OCI-LY7 (cell line): ENCODE results near the gene TRIM13. TPM values are rescaled to one million over a fixed set of nuclear protein-coding genes. Genes with fewer than 3 reads are reported as not detected.
"Not testable (repeated sequence)": the region's sequence is repeated elsewhere in the genome, so short reads cannot be mapped to it uniquely, and the experiment has no call there.

Experiments used
- BruUV-seq: library from RNA; stranded (reverse); fragments of 400-500 nt; replicated peaks from 2 replicates; lab custom pipeline; 2021; lab: Mats Ljungman, UMichigan
- CTCF ChIA-PET: fragments of 300-600 bp; sonication (Branson Sonifier 250); formaldehyde crosslinking; loops from one replicate; lab custom pipeline; 2022; ENCODE audit warnings: antibody characterized with exemption; ENCODE audit not compliant: unreplicated experiment; lab: Charles Lee
- POLR2A ChIA-PET: fragments of 300-600 bp; sonication (Branson Sonifier 250); formaldehyde crosslinking; loops from one replicate; lab custom pipeline; 2022; ENCODE audit warnings: antibody characterized with exemption; lab: Charles Lee
- DNase-seq: peaks from one replicate; pipeline ENCODE4 v3.0.0-alpha.2; 2015; ENCODE audit warnings: low spot score
- H2AFZ ChIP-seq: fragments of 200-600 bp; sonication (generic), shearing (Covaris generic); 2 replicates; pipeline ENCODE4 v1.6.1; 2014; ENCODE audit warnings: mild to moderate bottlenecking, antibody characterized with exemption, low read length, moderate library complexity
- H3K27ac ChIP-seq: fragments of 200-600 bp; sonication (generic); 2 replicates; pipeline ENCODE4 v1.5.1; 2014; ENCODE audit warnings: mixed run types, low read depth, mild to moderate bottlenecking, moderate library complexity, low read length, inconsistent platforms; ENCODE audit not compliant: poor library complexity, severe bottlenecking
- H3K36me3 ChIP-seq: fragments of 200-600 bp; sonication (generic); 2 replicates; pipeline ENCODE4 v1.6.1; 2014; ENCODE audit warnings: mild to moderate bottlenecking, antibody characterized with exemption, low read length, moderate library complexity, mixed read lengths; ENCODE audit not compliant: insufficient read depth
- H3K4me1 ChIP-seq: fragments of 200-600 bp; sonication (generic); 2 replicates; pipeline ENCODE4 v1.5.1; 2014; ENCODE audit warnings: mild to moderate bottlenecking, low read length; ENCODE audit not compliant: insufficient read depth, poor library complexity, severe bottlenecking
- H3K4me2 ChIP-seq: fragments of 200-600 bp; sonication (generic); 2 replicates; pipeline ENCODE4 v1.6.1; 2014; ENCODE audit warnings: mild to moderate bottlenecking, low read length
- H3K4me3 ChIP-seq: fragments of 200-600 bp; sonication (generic); 2 replicates; pipeline ENCODE4 v1.5.1; 2014; ENCODE audit warnings: mild to moderate bottlenecking, low read depth, low read length; ENCODE audit not compliant: poor library complexity, severe bottlenecking
- H3K79me2 ChIP-seq: fragments of 200-600 bp; sonication (generic); 2 replicates; pipeline ENCODE4 v1.6.1; 2016; ENCODE audit warnings: low read depth, mild to moderate bottlenecking, low read length, moderate library complexity, mixed read lengths; ENCODE audit not compliant: insufficient read depth
- H3K9me2 ChIP-seq: fragments of 200-600 bp; sonication (generic); 2 replicates; pipeline ENCODE4 v1.6.1; 2016; ENCODE audit warnings: mild to moderate bottlenecking, low read length, mixed read lengths; ENCODE audit not compliant: insufficient read depth
- H3K9me3 ChIP-seq: fragments of 200-600 bp; sonication (generic); 2 replicates; pipeline ENCODE4 v1.6.1; 2014; ENCODE audit warnings: mild to moderate bottlenecking, mixed run types, low read length, mixed read lengths
- H4K20me1 ChIP-seq: fragments of 200-600 bp; sonication (generic); 2 replicates; pipeline ENCODE4 v1.6.1; 2014; ENCODE audit warnings: mild to moderate bottlenecking, antibody characterized with exemption, low read length, moderate library complexity, mixed read lengths; ENCODE audit not compliant: insufficient read depth
- EZH2phosphoT487 ChIP-seq: fragments of 200-600 bp; sonication (generic); IDR thresholded peaks from 2 replicates; pipeline ENCODE4 v1.6.1; 2018; ENCODE audit warnings: low read depth, borderline replicate concordance, mild to moderate bottlenecking, mixed run types, antibody characterized with exemption, low read length, moderate library complexity, mixed read lengths
- intact Hi-C: fragments of 100-400 bp; cut with micrococcal nuclease; formaldehyde crosslinking; loops from one replicate; pipeline ENCODE4 v1.10.0; 2022; ENCODE audit not compliant: unreplicated experiment
- microRNA-seq: library from miRNA; unstranded; fragments of <30 nt; microRNA quantifications from one replicate; pipeline ENCODE4 v1.2.0, GENCODE V29; 2022; ENCODE audit warnings: borderline replicate concordance
- small RNA-seq: library from RNA; depleted of rRNA; stranded (forward); fragments of <200 nt; gene quantifications from one replicate; pipeline ENCODE3, GENCODE V24; 2014
- total RNA-seq, 2 experiments: library from RNA; depleted of rRNA in 1 of 2; stranded (reverse); fragments of >200 nt in 1 of 2; shearing (Covaris generic) in 1 of 2; gene quantifications; 2 replicates each; pipeline ENCODE4 v1.2.3, GENCODE V29; 2014 to 2022
- TF ChIP-seq, protein P1 (sequence below): fragments of 200-600 bp; sonication (generic); conservative IDR thresholded peaks from 2 replicates; pipeline ENCODE4 v1.5.1; 2014; ENCODE audit warnings: mild to moderate bottlenecking, antibody characterized with exemption, low read length, moderate library complexity, mixed read lengths

TRIM13 gene
- total RNA-seq, 2 experiments from 2014 or later: 12.5 to 13.8 TPM

- no peak for DNase-seq
- peaks cover 93% of the 10 kb centered on the region for H3K79me2 ChIP-seq
- no peak overlapping the region for H3K27ac ChIP-seq
- H3K36me3 ChIP-seq: peaks cover 90% of the 10 kb centered on the region
- BruUV-seq: no TSS peak
- H4K20me1 ChIP-seq: 0 out of 2 replicates have a peak, but pooled peaks cover 4% of the 10 kb centered on the region
- no peak overlapping the region for H2AFZ ChIP-seq
- no peak overlapping the region for H3K4me2 ChIP-seq
- no peaks in the 10 kb centered on the region for H3K9me3 ChIP-seq
- TF ChIP-seq, protein P1, sequence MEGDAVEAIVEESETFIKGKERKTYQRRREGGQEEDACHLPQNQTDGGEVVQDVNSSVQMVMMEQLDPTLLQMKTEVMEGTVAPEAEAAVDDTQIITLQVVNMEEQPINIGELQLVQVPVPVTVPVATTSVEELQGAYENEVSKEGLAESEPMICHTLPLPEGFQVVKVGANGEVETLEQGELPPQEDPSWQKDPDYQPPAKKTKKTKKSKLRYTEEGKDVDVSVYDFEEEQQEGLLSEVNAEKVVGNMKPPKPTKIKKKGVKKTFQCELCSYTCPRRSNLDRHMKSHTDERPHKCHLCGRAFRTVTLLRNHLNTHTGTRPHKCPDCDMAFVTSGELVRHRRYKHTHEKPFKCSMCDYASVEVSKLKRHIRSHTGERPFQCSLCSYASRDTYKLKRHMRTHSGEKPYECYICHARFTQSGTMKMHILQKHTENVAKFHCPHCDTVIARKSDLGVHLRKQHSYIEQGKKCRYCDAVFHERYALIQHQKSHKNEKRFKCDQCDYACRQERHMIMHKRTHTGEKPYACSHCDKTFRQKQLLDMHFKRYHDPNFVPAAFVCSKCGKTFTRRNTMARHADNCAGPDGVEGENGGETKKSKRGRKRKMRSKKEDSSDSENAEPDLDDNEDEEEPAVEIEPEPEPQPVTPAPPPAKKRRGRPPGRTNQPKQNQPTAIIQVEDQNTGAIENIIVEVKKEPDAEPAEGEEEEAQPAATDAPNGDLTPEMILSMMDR: no peak
- TF ChIP-seq EZH2phosphoT487: no peak
- intact Hi-C loops: no loop called here
- POLR2A ChIA-PET: interaction anchor here (0.5 to 1.2 kb wide), 2 partner anchors 13 to 101 kb away, joined by 3 read pairs; no protein-coding TSS in a partner anchor
- CTCF ChIA-PET: interaction anchor here (0.6 kb wide), 1 partner anchor 173 kb away, joined by 3 read pairs; no protein-coding TSS in a partner anchor
- no peaks in the 10 kb centered on the region for H3K4me1 ChIP-seq
- H3K4me3 ChIP-seq: no peak overlapping the region
- H3K9me2 ChIP-seq: no peaks in the 10 kb centered on the region
Observed at GRCh38 chr13:50060718-50061117, 63.9 kb downstream of the TRIM13 start.

DNA sequence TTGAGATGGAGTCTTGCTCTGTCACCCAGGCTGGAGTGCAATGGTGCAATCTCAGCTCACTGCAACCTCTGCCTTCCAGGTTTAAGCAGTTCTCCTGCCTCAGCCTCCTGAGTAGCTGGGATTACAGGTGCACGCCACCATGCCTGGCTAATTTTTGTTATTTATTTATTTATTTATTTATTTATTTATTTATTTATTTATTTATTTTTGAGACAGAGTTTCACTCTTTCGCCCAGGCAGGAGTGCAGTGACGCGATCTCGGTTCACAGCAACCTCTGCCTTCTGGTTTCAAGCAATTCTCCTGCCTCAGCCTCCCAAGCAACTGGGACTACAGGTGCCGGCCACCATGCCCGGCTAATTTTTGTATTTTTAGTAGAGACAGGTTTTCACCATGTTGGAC is 65.5 kb downstream of the TRIM13 start:
- H3K9me2 ChIP-seq, H3K4me1 ChIP-seq, H2AFZ ChIP-seq, DNase-seq, intact Hi-C loops, H3K4me2 ChIP-seq, H3K4me3 ChIP-seq, BruUV-seq, CTCF ChIA-PET, H3K27ac ChIP-seq, H4K20me1 ChIP-seq, H3K9me3 ChIP-seq: not testable (repeated sequence)
- H3K79me2 ChIP-seq: peaks cover 91% of the 10 kb centered on the region
- H3K36me3 ChIP-seq: peaks cover 91% of the 10 kb centered on the region
- POLR2A ChIA-PET: interaction anchor here (1.3 kb wide), 1 partner anchor 13 kb away, joined by 3 read pairs; no protein-coding TSS in a partner anchor

- Histone ChIP-seq H3K27ac (no peak overlapping the region), H3K79me2 (peaks cover 91% of the 10 kb centered on the region), H3K4me1 (no peaks in the 10 kb centered on the region), H2AFZ (no peak overlapping the region), H3K4me3 (no peak overlapping the region), H3K4me2 (no peak overlapping the region), H3K9me2 (no peaks in the 10 kb centered on the region), H3K36me3 (peaks cover 93% of the 10 kb centered on the region), H3K9me3 (no peaks in the 10 kb centered on the region), H4K20me1 (peaks cover 30% of the 10 kb centered on the region)
- no peak for DNase-seq
- TF ChIP-seq, protein P1: no peak
- no peak for TF ChIP-seq EZH2phosphoT487
- intact Hi-C loops: no loop called here
- POLR2A ChIA-PET: interaction anchor here (0.7 to 1.9 kb wide), 2 partner anchors 12 to 15 kb away, joined by 3 to 6 read pairs; no protein-coding TSS in a partner anchor
- CTCF ChIA-PET: no interaction called here
- TSS peak; percentile 0 for BruUV-seq
Observed at GRCh38 chr13:50065712-50066111, 68.9 kb downstream of the TRIM13 start.

Small RNAs within 50 kb of the gene (microRNA-seq; reads per million reads assigned to microRNA genes)
- gene MIR15A (4,808 reads per million, percentile 91 among the genes with 10 or more reads in this experiment), gene MIR16-1 (24,527 reads per million, percentile 98 among the genes with 10 or more reads in this experiment), gene MIR3613 (1,268 reads per million, percentile 83 among the genes with 10 or more reads in this experiment)

Small RNAs within 50 kb of the gene (small RNA-seq; reads per million reads assigned to genes)
- gene MIR16-1 (0.89 reads per million, percentile 41 among the genes with 10 or more reads in this experiment), gene MIR3613 (not detected), gene RF02105 (not detected), gene RF02106 (not detected), gene RF02107 (not detected), gene RF02108 (not detected)

Other genes with a start within 250 kb of the TRIM13 start
- gene KPNA3, start 204.4 kb upstream of the TRIM13 start, total RNA-seq (2014; rRNA removed; shearing (Covaris generic)): 17.2 and 18.2 TPM in 2 replicates
- 38.2 and 41.1 TPM in 2 replicates for gene KPNA3, start 204.4 kb upstream of the TRIM13 start, total RNA-seq (2022)
- 5.0 and 6.8 TPM in 2 replicates for gene SPRYD7, start 60.7 kb upstream of the TRIM13 start, total RNA-seq (2014; rRNA removed; shearing (Covaris generic))
- 10.6 and 13.2 TPM in 2 replicates for gene SPRYD7, start 60.7 kb upstream of the TRIM13 start, total RNA-seq (2022)
- gene KCNRG, start 18.4 kb downstream of the TRIM13 start, total RNA-seq (2014; rRNA removed; shearing (Covaris generic)): 0.28 TPM in 1 of 2 replicates, not detected in the other
- not detected in 2 replicates for gene KCNRG, start 18.4 kb downstream of the TRIM13 start, total RNA-seq (2022)